Measurements from ENCODE around the gene ALDH1L1. TPM values are rescaled to one million over a fixed set of nuclear protein-coding genes. Genes with fewer than 3 reads are reported as not detected.
A peak's percentile ranks its signal among the peaks of the same experiment; 100 is the strongest.

ALDH1L1 gene
- total and polyA plus RNA-seq, 2 of the 8 experiments (the other 6 are each of a cell fraction or from before 2014, with no cell fraction given), result 0.98 to 1.6 TPM

GRCh38 chr3:126160243-126161210 is 19.9 kb downstream of the ALDH1L1 start:
- Histone ChIP-seq H3K4me3 (ENCODE audit: extremely low read depth in 1 of 4, insufficient read depth in 2 of 4, low read depth in 3 of 4, low read length in 4 of 4) (no peak overlapping the region), H3K27me3 (replicated peaks in 1 of 4; ENCODE audit: control insufficient read depth in 3 of 4, extremely low read depth in 1 of 4, insufficient read depth in 3 of 4, low read length in 3 of 4) (no peaks in the 10 kb centered on the region), H3K4me1 (replicated peaks in 1 of 4; ENCODE audit: control insufficient read depth in 3 of 4, insufficient read depth in 4 of 4, low read length in 3 of 4) (no peaks in the 10 kb centered on the region), H3K9me3 (ENCODE audit: insufficient read depth in 2 of 2, low read depth in 1 of 2, low read length in 1 of 2) (peaks cover 0 to 3% of the 10 kb centered on the region in 2 experiments; a peak in 1 of 4 replicates), H2BK20ac (ENCODE audit: low read length) (no peak overlapping the region), H4K20me1 (replicated peaks in 1 of 2; ENCODE audit: control insufficient read depth in 1 of 2, insufficient read depth in 2 of 2, low read length in 2 of 2) (no peaks in the 10 kb centered on the region), H4K91ac (replicated peaks; ENCODE audit: insufficient read length, low read length) (no peak overlapping the region), H3K23ac (ENCODE audit: insufficient read length) (no peak overlapping the region), H3K79me1 (ENCODE audit: low read depth, low read length) (no peaks in the 10 kb centered on the region), H2BK15ac (ENCODE audit: low read length) (no peak overlapping the region), H3K36me3 (ENCODE audit: control insufficient read depth in 2 of 4, insufficient read depth in 4 of 4, low read length in 3 of 4) (no peaks in the 10 kb centered on the region), H2BK5ac (ENCODE audit: low read depth, low read length) (no peak overlapping the region), H3K4ac (replicated peaks; ENCODE audit: insufficient read length, low read depth, low read length) (no peak overlapping the region), H3K18ac (ENCODE audit: extremely low read depth, low read length) (no peak overlapping the region), H3K79me2 (ENCODE audit: control insufficient read depth in 1 of 2, insufficient read depth in 2 of 2, low read length in 2 of 2) (no peaks in the 10 kb centered on the region), H2BK12ac (ENCODE audit: low read depth, low read length) (no peak overlapping the region), H2AFZ (ENCODE audit: low read length) (no peak overlapping the region), H3K56ac (replicated peaks; ENCODE audit: insufficient read length, low read depth, low read length) (no peak overlapping the region), H3K9ac (replicated peaks in 1 of 4; ENCODE audit: extremely low read depth in 1 of 4, low read depth in 3 of 4, low read length in 3 of 4) (no peak overlapping the region), H4K5ac (ENCODE audit: insufficient read length, low read depth, low read length) (no peak overlapping the region), H3K4me2 (ENCODE audit: insufficient read depth in 1 of 2, low read depth in 2 of 2, low read length in 2 of 2) (no peak overlapping the region), H2AK5ac (ENCODE audit: low read depth, low read length) (no peak overlapping the region), H3K27ac (ENCODE audit: low read depth, low read length) (no peak overlapping the region), H2BK120ac (replicated peaks; ENCODE audit: low read depth, low read length) (no peak overlapping the region), H4K8ac (ENCODE audit: extremely low read depth, insufficient read depth, low read length) (no peak overlapping the region), H3K23me2 (ENCODE audit: low read depth, low read length) (no peaks in the 10 kb centered on the region; the same call in 1 of the 2 replicates), H3K14ac (ENCODE audit: insufficient read length) (no peak overlapping the region)
- WGBS, 2 experiments (ENCODE audit: extremely low coverage in 1 of 2, insufficient coverage in 1 of 2, insufficient read length in 1 of 2, insufficient replicate concordance in 2 of 2, low coverage in 1 of 2, low lambda C conversion rate in 2 of 2, missing lambda C conversion rate in 1 of 2), result 87% methylated on average over 10 of the region's 10 CpGs; no CpG with 5 or more reads in 1 of the 2 experiments
- ChIA-PET POLR2A (ENCODE audit: partially characterized antibody) (no interaction called here), CTCF (ENCODE audit: partially characterized antibody) (interaction anchor here (1.0 to 2.7 kb wide), 3 partner anchors 26 to 39 kb away, joined by 3 to 12 read pairs (median 3); no protein-coding TSS in a partner anchor)
- no peak for FAIRE-seq
- peak in 1 of 2 experiments; percentile 35 for DNase-seq (ENCODE audit: low read depth in 1 of 2, low spot score in 2 of 2)
- TF ChIP-seq CHD1 (IDR thresholded peaks at IDR 0.05; ENCODE audit: low read depth, low read length) (no peak), SUZ12 (IDR thresholded peaks at IDR 0.05; ENCODE audit: low read length) (no peak), RBBP5 (IDR thresholded peaks at IDR 0.05; ENCODE audit: borderline replicate concordance, low read depth, low read length) (no peak), RFX5 (IDR thresholded peaks at IDR 0.05; ENCODE audit: borderline replicate concordance, low read depth, low read length) (no peak), KDM1A (IDR thresholded peaks at IDR 0.05; ENCODE audit: borderline replicate concordance, low read length) (no peak), POLR2AphosphoS5 (IDR thresholded peaks at IDR 0.05; ENCODE audit: low read depth, low read length) (no peak), YY1 (IDR thresholded peaks at IDR 0.05; ENCODE audit: low read depth, low read length) (no peak), BRCA1 (IDR thresholded peaks at IDR 0.05; ENCODE audit: low read depth, low read length) (no peak), SP1 (IDR thresholded peaks at IDR 0.05; ENCODE audit: low read depth, low read length) (no peak), ZNF274 (IDR thresholded peaks at IDR 0.05; ENCODE audit: borderline replicate concordance, extremely low read depth, low read length) (no peak), SRF (IDR thresholded peaks at IDR 0.05; ENCODE audit: low read depth, low read length) (no peak), SIN3A (conservative IDR thresholded peaks at IDR 0.05 in 1 of 2, IDR thresholded peaks at IDR 0.05 in 1 of 2; ENCODE audit: low read depth in 1 of 2, low read length in 2 of 2) (no peak)
